Activated B cell treated with CpG ODN at 0.5 μM for 24 hours (primary cell): ENCODE measurements around the gene EGFR. TPM values are rescaled to one million over a fixed set of nuclear protein-coding genes. Genes with fewer than 3 reads are reported as not detected.

Source experiments
- ATAC-seq: fragments of 200-7000 bp; cut with Tn5 transposase; one replicate; pipeline ENCODE4 v1.10.0; 2021; ENCODE audit warnings: low read depth, mild to moderate bottlenecking, moderate library complexity
- CTCF ChIA-PET: fragments of 350-600 bp; sonication (Branson Sonifier 250); formaldehyde crosslinking; loops from one replicate; lab custom pipeline; 2021; ENCODE audit warnings: antibody characterized with exemption; lab: Charles Lee
- POLR2A ChIA-PET: fragments of 350-600 bp; sonication (Branson Sonifier 250); formaldehyde crosslinking; loops from one replicate; lab custom pipeline; 2021; ENCODE audit warnings: antibody characterized with exemption; lab: Charles Lee
- DNase-seq: peaks from one replicate; pipeline ENCODE4 v3.0.0; 2022
- H3K27ac Mint-ChIP-seq: one replicate; pipeline ENCODE4 v1.8.0; 2020; ENCODE audit warnings: mixed read lengths
- H3K27me3 Mint-ChIP-seq: one replicate; pipeline ENCODE4 v1.8.0; 2021; ENCODE audit warnings: mixed read lengths
- H3K36me3 Mint-ChIP-seq: one replicate; pipeline ENCODE4 v1.8.0; 2021; ENCODE audit warnings: low read depth, mixed read lengths
- H3K4me1 Mint-ChIP-seq: one replicate; pipeline ENCODE4 v1.8.0; 2021; ENCODE audit warnings: mixed read lengths
- H3K4me3 Mint-ChIP-seq: one replicate; pipeline ENCODE4 v1.8.0; 2020; ENCODE audit warnings: mild to moderate bottlenecking, mixed read lengths
- H3K9me3 Mint-ChIP-seq: one replicate; pipeline ENCODE4 v1.8.0; 2020; ENCODE audit warnings: mixed read lengths
- CTCF ChIP-seq: fragments of 200-600 bp; IDR thresholded peaks from one replicate; pipeline ENCODE4 v1.8.0; 2022; ENCODE audit warnings: antibody characterized with exemption, mild to moderate bottlenecking
- intact Hi-C: fragments of 100-400 bp; cut with micrococcal nuclease; formaldehyde crosslinking; loops from one replicate; pipeline ENCODE4 v1.15.1; 2024
- total RNA-seq: library from RNA; stranded (reverse); gene quantifications from 2 replicates; pipeline ENCODE4 v1.2.3, GENCODE V29; 2022

EGFR gene
- total RNA-seq, 1 donor from 2014 or later, result not detected

GRCh38 chr7:55160539-55160938 is 141.7 kb downstream of the EGFR start:
- no peak for TF ChIP-seq CTCF
- H3K36me3 Mint-ChIP-seq, result no peaks in the 10 kb centered on the region
- ChIA-PET POLR2A (no interaction called here), CTCF (no interaction called here)
- H3K27me3 Mint-ChIP-seq, result no peaks in the 10 kb centered on the region
- no peaks in the 10 kb centered on the region for H3K4me1 Mint-ChIP-seq
- no peaks in the 10 kb centered on the region for H3K9me3 Mint-ChIP-seq
- DNase-seq (no peak), ATAC-seq (no peak)
- H3K4me3 Mint-ChIP-seq, result no peak overlapping the region
- H3K27ac Mint-ChIP-seq, result no peak overlapping the region
- intact Hi-C loops, result no loop called here

GRCh38 chr7:55161154-55161687 is 142.4 kb downstream of the EGFR start:
- no peaks in the 10 kb centered on the region for H3K4me1 Mint-ChIP-seq
- intact Hi-C loops, result no loop called here

GRCh38 chr7:55162476-55162875 is 143.7 kb downstream of the EGFR start:
- Mint-ChIP-seq H3K4me1 (no peaks in the 10 kb centered on the region), H3K27ac (no peak overlapping the region), H3K36me3 (no peaks in the 10 kb centered on the region), H3K4me3 (no peak overlapping the region), H3K9me3 (no peaks in the 10 kb centered on the region), H3K27me3 (no peaks in the 10 kb centered on the region)
- no peak for DNase-seq
- no peak for TF ChIP-seq CTCF
- ChIA-PET CTCF (no interaction called here), POLR2A (no interaction called here)
- ATAC-seq, result no peak
- intact Hi-C loops, result no loop called here

More at GRCh38 chr7:55161154-55161687, 142.4 kb downstream of the EGFR start:
- no peaks in the 10 kb centered on the region for H3K9me3 Mint-ChIP-seq
- no peak overlapping the region for H3K27ac Mint-ChIP-seq
- no peaks in the 10 kb centered on the region for H3K36me3 Mint-ChIP-seq
- ATAC-seq, result no peak
- no peak for DNase-seq
- ChIA-PET CTCF (no interaction called here), POLR2A (no interaction called here)
- H3K4me3 Mint-ChIP-seq, result no peak overlapping the region
- TF ChIP-seq CTCF, result no peak
- H3K27me3 Mint-ChIP-seq, result no peaks in the 10 kb centered on the region

GRCh38 chr7:55163733-55164132 is 144.9 kb downstream of the EGFR start:
- CTCF ChIA-PET, result no interaction called here
- no peak for DNase-seq
- Mint-ChIP-seq H3K27me3 (no peaks in the 10 kb centered on the region), H3K4me1 (no peaks in the 10 kb centered on the region), H3K9me3 (no peaks in the 10 kb centered on the region), H3K27ac (no peak overlapping the region), H3K36me3 (no peaks in the 10 kb centered on the region), H3K4me3 (no peak overlapping the region)
- ATAC-seq, result no peak
- POLR2A ChIA-PET, result no interaction called here
- TF ChIP-seq CTCF, result no peak
- intact Hi-C loops, result no loop called here

GRCh38 chr7:55164527-55164926 is 145.7 kb downstream of the EGFR start:
- no peak for TF ChIP-seq CTCF
- H3K9me3 Mint-ChIP-seq, result no peaks in the 10 kb centered on the region
- H3K4me1 Mint-ChIP-seq, result no peaks in the 10 kb centered on the region
- ChIA-PET CTCF (no interaction called here), POLR2A (interaction anchor here (0.7 kb wide), 1 partner anchor 24 kb away, joined by 4 read pairs; no protein-coding TSS in a partner anchor)
- H3K36me3 Mint-ChIP-seq, result no peaks in the 10 kb centered on the region
- no peak overlapping the region for H3K4me3 Mint-ChIP-seq
- H3K27me3 Mint-ChIP-seq, result no peaks in the 10 kb centered on the region
- no peak for ATAC-seq
- intact Hi-C loops, result no loop called here
- no peak for DNase-seq
- no peak overlapping the region for H3K27ac Mint-ChIP-seq
